Skeletal muscle tissue (tissue), 4 donors: ENCODE results near the gene SETD3. TPM values are rescaled to one million over a fixed set of nuclear protein-coding genes. Genes with fewer than 3 reads are reported as not detected.

ENCODE experiments used
- H3K27ac ChIP-seq: one replicate; pipeline ENCODE4 v1.7.0; 2013; ENCODE audit warnings: mild to moderate bottlenecking, low read depth, low read length, inconsistent platforms
- H3K27me3 ChIP-seq, 3 donors: one replicate each; pipeline ENCODE4 v1.7.0; 2013; ENCODE audit warnings: low read length in 3 of 3; ENCODE audit not compliant: control insufficient read depth in 3 of 3, insufficient read depth in 3 of 3
- H3K36me3 ChIP-seq, 3 donors: one replicate each; pipeline ENCODE4 v1.7.0; 2013; ENCODE audit warnings: low read length in 3 of 3; ENCODE audit not compliant: control insufficient read depth in 3 of 3, insufficient read depth in 3 of 3
- H3K4me1 ChIP-seq, 3 donors: one replicate each; pipeline ENCODE4 v1.7.0; 2013; ENCODE audit warnings: low read length in 3 of 3, mild to moderate bottlenecking in 3 of 3; ENCODE audit not compliant: control insufficient read depth in 3 of 3, insufficient read depth in 3 of 3
- H3K4me3 ChIP-seq, 3 donors: one replicate each; pipeline ENCODE4 v1.7.0; 2013; ENCODE audit warnings: low read length in 3 of 3
- H3K9ac ChIP-seq, 3 donors: one replicate each; pipeline ENCODE4 v1.7.0; 2013; ENCODE audit warnings: low read length in 3 of 3, mild to moderate bottlenecking in 3 of 3, moderate library complexity in 2 of 3, low read depth in 1 of 3
- H3K9me3 ChIP-seq, 3 donors: one replicate each; pipeline ENCODE4 v1.7.0; 2013; ENCODE audit warnings: low read length in 3 of 3; ENCODE audit not compliant: control insufficient read depth in 3 of 3
- total RNA-seq: library from RNA; depleted of rRNA; stranded (reverse); fragments of >200 nt; gene quantifications from one replicate; pipeline ENCODE4 v1.2.3, GENCODE V29; 2014
- donor health status: Osteomylitis.

Gene SETD3
- total RNA-seq, 1 donor from 2014 or later: 112 TPM

- Histone ChIP-seq H3K27me3 (peaks cover 4 to 9% (median 8%) of the 10 kb centered on the region in 3 donors), H3K4me3 (no peak overlapping the region), H3K4me1 (peaks cover 0 to 17% (median 0%) of the 10 kb centered on the region in 3 donors), H3K9me3 (peaks cover 0 to 6% (median 0%) of the 10 kb centered on the region in 3 donors), H3K27ac (no peak overlapping the region), H3K36me3 (peaks cover 0 to 6% (median 2%) of the 10 kb centered on the region in 3 donors), H3K9ac (peak overlapping the region in 1 of 3 donors; percentile 50)
These were observed 91.4 kb downstream of the SETD3 start for GRCh38 chr14:99389174-99389826.

GRCh38 chr14:99388286-99388685 lies 92.4 kb downstream of the SETD3 start:
- Histone ChIP-seq H3K27me3 (peaks cover 4 to 18% (median 16%) of the 10 kb centered on the region in 3 donors), H3K36me3 (no peaks in the 10 kb centered on the region), H3K9ac (no peak overlapping the region), H3K4me3 (no peak overlapping the region), H3K4me1 (peaks cover 0 to 17% (median 2%) of the 10 kb centered on the region in 3 donors), H3K9me3 (peaks cover 0 to 6% (median 0%) of the 10 kb centered on the region in 3 donors), H3K27ac (no peak overlapping the region)

- no peak overlapping the region for H3K27ac ChIP-seq
- H3K4me3 ChIP-seq: no peak overlapping the region
- H3K9ac ChIP-seq: no peak overlapping the region
- peaks cover 5 to 18% (median 16%) of the 10 kb centered on the region in 3 donors for H3K27me3 ChIP-seq
- H3K36me3 ChIP-seq: no peaks in the 10 kb centered on the region
- peaks cover 0 to 17% (median 4%) of the 10 kb centered on the region in 3 donors for H3K4me1 ChIP-seq
- peaks cover 0 to 6% (median 0%) of the 10 kb centered on the region in 3 donors for H3K9me3 ChIP-seq
These were observed 92.8 kb downstream of the SETD3 start for GRCh38 chr14:99387880-99388279.

- Histone ChIP-seq H3K9ac (no peak overlapping the region), H3K4me1 (peaks cover 0 to 7% (median 5%) of the 10 kb centered on the region in 3 donors), H3K9me3 (peaks cover 0 to 6% (median 0%) of the 10 kb centered on the region in 3 donors), H3K27ac (no peak overlapping the region), H3K4me3 (no peak overlapping the region), H3K36me3 (no peaks in the 10 kb centered on the region), H3K27me3 (peaks cover 12 to 34% (median 31%) of the 10 kb centered on the region in 3 donors)
These were observed 95.9 kb downstream of the SETD3 start for GRCh38 chr14:99384450-99385417.

GRCh38 chr14:99383472-99384449 lies 96.9 kb downstream of the SETD3 start:
- no peak overlapping the region for H3K4me3 ChIP-seq

GRCh38 chr14:99382781-99383471 lies 97.7 kb downstream of the SETD3 start:
- peaks cover 8 to 34% (median 31%) of the 10 kb centered on the region in 3 donors for H3K27me3 ChIP-seq
- H3K27ac ChIP-seq: no peak overlapping the region
- peaks cover 0 to 6% (median 0%) of the 10 kb centered on the region in 3 donors for H3K9me3 ChIP-seq
- no peaks in the 10 kb centered on the region for H3K36me3 ChIP-seq
- peaks cover 0 to 5% (median 3%) of the 10 kb centered on the region in 3 donors for H3K4me1 ChIP-seq
- no peak overlapping the region for H3K4me3 ChIP-seq
- H3K9ac ChIP-seq: no peak overlapping the region

More at GRCh38 chr14:99383472-99384449, 96.9 kb downstream of the SETD3 start:
- Histone ChIP-seq H3K9ac (no peak overlapping the region), H3K27me3 (peaks cover 12 to 34% (median 31%) of the 10 kb centered on the region in 3 donors), H3K9me3 (peaks cover 0 to 6% (median 0%) of the 10 kb centered on the region in 3 donors), H3K36me3 (no peaks in the 10 kb centered on the region), H3K4me1 (peaks cover 0 to 5% (median 3%) of the 10 kb centered on the region in 3 donors), H3K27ac (no peak overlapping the region)

GRCh38 chr14:99382071-99382470 lies 98.6 kb downstream of the SETD3 start:
- no peaks in the 10 kb centered on the region for H3K36me3 ChIP-seq
- H3K9me3 ChIP-seq: peaks cover 0 to 6% (median 0%) of the 10 kb centered on the region in 3 donors
- H3K27me3 ChIP-seq: peaks cover 8 to 32% (median 31%) of the 10 kb centered on the region in 3 donors
- no peak overlapping the region for H3K27ac ChIP-seq
- no peak overlapping the region for H3K4me3 ChIP-seq
- H3K9ac ChIP-seq: no peak overlapping the region
- peaks cover 0 to 5% (median 0%) of the 10 kb centered on the region in 3 donors for H3K4me1 ChIP-seq

GRCh38 chr14:99381688-99382060 lies 99.0 kb downstream of the SETD3 start:
- Histone ChIP-seq H3K27me3 (peaks cover 8 to 32% (median 31%) of the 10 kb centered on the region in 3 donors), H3K36me3 (no peaks in the 10 kb centered on the region), H3K4me1 (peaks cover 0 to 5% (median 0%) of the 10 kb centered on the region in 3 donors), H3K9ac (no peak overlapping the region), H3K27ac (no peak overlapping the region), H3K4me3 (no peak overlapping the region), H3K9me3 (peaks cover 0 to 6% (median 0%) of the 10 kb centered on the region in 3 donors)
